HG03354 (cell line): ENCODE measurements around the gene AAGAB.

Experiments used
- ATAC-seq: cut with Tn5 transposase; IDR thresholded peaks from one replicate; pipeline ENCODE4 v1.9.1; 2021; ENCODE audit warnings: mild to moderate bottlenecking; ENCODE audit not compliant: unreplicated experiment, poor library complexity, severe bottlenecking

The AAGAB gene

GRCh38 chr15:67215102-67215501 lies 39.4 kb downstream of the AAGAB start:
- ATAC-seq, result no peak

GRCh38 chr15:67212684-67213367 lies 41.6 kb downstream of the AAGAB start:
- no peak for ATAC-seq

GRCh38 chr15:67210555-67211168 lies 43.8 kb downstream of the AAGAB start:
- no peak for ATAC-seq

GRCh38 chr15:67208396-67208795 lies 46.1 kb downstream of the AAGAB start:
- no peak for ATAC-seq

GRCh38 chr15:67207555-67208207 lies 46.8 kb downstream of the AAGAB start:
- ATAC-seq, result no peak

- no peak for ATAC-seq
These were observed 51.5 kb downstream of the AAGAB start for GRCh38 chr15:67202991-67203390.

GRCh38 chr15:67202091-67202490 lies 52.4 kb downstream of the AAGAB start:
- no peak for ATAC-seq

- no peak for ATAC-seq
These were observed 53.3 kb downstream of the AAGAB start for GRCh38 chr15:67201136-67201535.

GRCh38 chr15:67199881-67200763 lies 54.3 kb downstream of the AAGAB start:
- ATAC-seq, result no peak

- ATAC-seq, result no peak
These were observed 55.1 kb downstream of the AAGAB start for GRCh38 chr15:67199391-67199790.

- peak; percentile 59 for ATAC-seq
These were observed 56.2 kb downstream of the AAGAB start for GRCh38 chr15:67198157-67198754.

- ATAC-seq, result no peak
These were observed 57.1 kb downstream of the AAGAB start for GRCh38 chr15:67197364-67197695.

GRCh38 chr15:67196672-67197363 lies 57.6 kb downstream of the AAGAB start:
- ATAC-seq, result no peak

- no peak for ATAC-seq
These were observed 58.2 kb downstream of the AAGAB start for GRCh38 chr15:67196222-67196621.

- ATAC-seq, result no peak
These were observed 59.2 kb downstream of the AAGAB start for GRCh38 chr15:67195305-67195704.

GRCh38 chr15:67194171-67195114 lies 60.0 kb downstream of the AAGAB start:
- no peak for ATAC-seq

GRCh38 chr15:67193223-67193990 lies 61.1 kb downstream of the AAGAB start:
- ATAC-seq, result no peak
